Measurements from ENCODE around the gene DPY19L3. TPM values are rescaled to one million over a fixed set of nuclear protein-coding genes. Genes with fewer than 3 reads are reported as not detected.

Gene DPY19L3
- total RNA-seq, 2 donors from 2014 or later: 86.5 to 112 TPM

- Histone ChIP-seq H3K4me1 (ENCODE audit: control insufficient read depth, insufficient read depth, low read length) (no peaks in the 10 kb centered on the region), H3K27me3 (ENCODE audit: control insufficient read depth, insufficient read depth, low read length, poor library complexity, severe bottlenecking) (no peaks in the 10 kb centered on the region), H3K36me3 (ENCODE audit: control insufficient read depth, insufficient read depth, low read length) (peaks cover 62% of the 10 kb centered on the region), H3K9me3 (ENCODE audit: control insufficient read depth, low read length) (no peaks in the 10 kb centered on the region), H3K27ac (ENCODE audit: low read depth, low read length) (no peak overlapping the region), H3K4me3 (ENCODE audit: low read length) (no peak overlapping the region), H3K9ac (ENCODE audit: extremely low read depth, low read length, poor library complexity, severe bottlenecking) (no peak overlapping the region)
- Mint-ChIP-seq H3K36me3 (ENCODE audit: low read depth) (peaks cover 44% of the 10 kb centered on the region), H3K4me1 (no peaks in the 10 kb centered on the region), H3K9me3 (no peaks in the 10 kb centered on the region), H3K27ac (no peak overlapping the region), H3K4me3 (no peak overlapping the region), H3K27me3 (ENCODE audit: insufficient read depth) (no peaks in the 10 kb centered on the region)
- TF ChIP-seq CTCF (conservative IDR thresholded peaks at IDR 0.05): no peak
- DNase-seq: no peak
- WGBS, 2 experiments (ENCODE audit: insufficient coverage in 1 of 2, insufficient read length in 1 of 2): 91% methylated on average over 2 of the region's 2 CpGs; no CpG with 5 or more reads in 1 of the 2 experiments
Measured at GRCh38 chr19:32465176-32465575, 59.6 kb downstream of the DPY19L3 start.

GRCh38 chr19:32469795-32470194 is 64.2 kb downstream of the DPY19L3 start:
- no peak overlapping the region for H3K9ac ChIP-seq (ENCODE audit: extremely low read depth, low read length, poor library complexity, severe bottlenecking)
- no peaks in the 10 kb centered on the region for H3K27me3 ChIP-seq (ENCODE audit: control insufficient read depth, insufficient read depth, low read length, poor library complexity, severe bottlenecking)
- H3K4me3 Mint-ChIP-seq: no peak overlapping the region
- no peak for DNase-seq
- no peak overlapping the region for H3K27ac Mint-ChIP-seq
- no peaks in the 10 kb centered on the region for H3K9me3 ChIP-seq (ENCODE audit: control insufficient read depth, low read length)
- no peaks in the 10 kb centered on the region for H3K9me3 Mint-ChIP-seq
- no peak overlapping the region for H3K4me3 ChIP-seq (ENCODE audit: low read length)
- TF ChIP-seq CTCF (conservative IDR thresholded peaks at IDR 0.05): no peak
- H3K27me3 Mint-ChIP-seq (ENCODE audit: insufficient read depth): no peaks in the 10 kb centered on the region
- H3K36me3 Mint-ChIP-seq (ENCODE audit: low read depth): peaks cover 58% of the 10 kb centered on the region
- no peaks in the 10 kb centered on the region for H3K4me1 Mint-ChIP-seq
- H3K4me1 ChIP-seq (ENCODE audit: control insufficient read depth, insufficient read depth, low read length): no peaks in the 10 kb centered on the region
- no peak overlapping the region for H3K27ac ChIP-seq (ENCODE audit: low read depth, low read length)
- 95 to 96% methylated on average over 3 to 5 of the region's 5 CpGs for WGBS, 2 experiments (ENCODE audit: insufficient coverage in 1 of 2, insufficient read length in 1 of 2)
- peaks cover 57% of the 10 kb centered on the region for H3K36me3 ChIP-seq (ENCODE audit: control insufficient read depth, insufficient read depth, low read length)

DNA sequence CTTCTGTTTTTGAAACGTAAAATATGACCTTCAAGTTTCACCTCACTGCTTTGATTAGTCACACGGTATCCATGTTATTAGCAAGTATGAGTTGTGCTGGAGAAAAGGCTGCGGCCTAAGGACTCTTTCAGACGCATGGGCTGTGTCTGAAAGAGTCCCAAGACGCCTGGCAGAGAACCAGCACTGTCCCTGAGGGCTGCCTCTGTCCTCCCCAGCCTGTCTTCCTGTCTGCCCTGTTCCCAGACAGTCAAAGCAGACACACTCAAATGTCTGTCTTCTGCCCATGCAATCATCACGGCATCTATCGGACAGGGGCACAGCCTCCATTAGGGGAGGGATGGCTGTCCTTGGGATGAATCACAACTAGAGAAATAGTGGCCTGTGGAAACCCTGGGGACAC is 65.5 kb downstream of the DPY19L3 start:
- H3K36me3 Mint-ChIP-seq (ENCODE audit: low read depth): peaks cover 58% of the 10 kb centered on the region
- H3K4me1 ChIP-seq (ENCODE audit: control insufficient read depth, insufficient read depth, low read length): no peaks in the 10 kb centered on the region
- H3K27ac Mint-ChIP-seq: no peak overlapping the region
- TF ChIP-seq CTCF (conservative IDR thresholded peaks at IDR 0.05): no peak
- no peaks in the 10 kb centered on the region for H3K9me3 ChIP-seq (ENCODE audit: control insufficient read depth, low read length)
- no peak overlapping the region for H3K4me3 Mint-ChIP-seq
- no peak overlapping the region for H3K4me3 ChIP-seq (ENCODE audit: low read length)
- H3K4me1 Mint-ChIP-seq: no peaks in the 10 kb centered on the region
- WGBS, 2 experiments (ENCODE audit: insufficient coverage in 1 of 2, insufficient read length in 1 of 2): 90% methylated on average over 2 to 7 of the region's 7 CpGs
- H3K27me3 ChIP-seq (ENCODE audit: control insufficient read depth, insufficient read depth, low read length, poor library complexity, severe bottlenecking): no peaks in the 10 kb centered on the region
- H3K27me3 Mint-ChIP-seq (ENCODE audit: insufficient read depth): no peaks in the 10 kb centered on the region
- peaks cover 58% of the 10 kb centered on the region for H3K36me3 ChIP-seq (ENCODE audit: control insufficient read depth, insufficient read depth, low read length)
- H3K9me3 Mint-ChIP-seq: no peaks in the 10 kb centered on the region
- H3K9ac ChIP-seq (ENCODE audit: extremely low read depth, low read length, poor library complexity, severe bottlenecking): no peak overlapping the region
- no peak overlapping the region for H3K27ac ChIP-seq (ENCODE audit: low read depth, low read length)
- no peak for DNase-seq
